Kidney (tissue), 14 donors: ENCODE measurements around the gene PIWIL4. TPM values are rescaled to one million over a fixed set of nuclear protein-coding genes. Genes with fewer than 3 reads are reported as not detected.
A peak's percentile ranks its signal among the peaks of the same experiment; 100 is the strongest.

Experiments used
- DNase-seq, 5 donors: peaks; one replicate each; pipeline ENCODE4 v3.0.0-alpha.2; 2013 to 2020
- FAIRE-seq: peaks from 2 replicates; lab custom pipeline; 2012; peaks lifted over from hg19 to GRCh38; lab: Jason Lieb, UNC
- H3K27ac ChIP-seq, 2 donors: one replicate each; pipeline ENCODE4 v1.7.0; 2013; ENCODE audit warnings: low read depth in 2 of 2, low read length in 2 of 2, inconsistent platforms in 1 of 2
- H3K27me3 ChIP-seq: one replicate; pipeline ENCODE4 v1.7.1; 2013; ENCODE audit warnings: low read length, inconsistent platforms; ENCODE audit not compliant: control insufficient read depth, insufficient read depth
- H3K36me3 ChIP-seq, 3 donors: one replicate each; pipeline versions ENCODE4 v1.7.0 to v1.7.1; 2013; ENCODE audit warnings: low read length in 3 of 3, control low read depth in 1 of 3, inconsistent platforms in 1 of 3; ENCODE audit not compliant: insufficient read depth in 3 of 3, control insufficient read depth in 2 of 3
- H3K4me1 ChIP-seq, 3 donors: one replicate each; pipeline versions ENCODE4 v1.7.0 to v1.7.1; 2013; ENCODE audit warnings: low read length in 3 of 3, inconsistent platforms in 1 of 3, low read depth in 1 of 3; ENCODE audit not compliant: control insufficient read depth in 2 of 3, insufficient read depth in 2 of 3
- H3K4me3 ChIP-seq, 3 donors: one replicate each; pipeline versions ENCODE4 v1.7.0 to v1.8.1; 2013; ENCODE audit warnings: low read length in 3 of 3, control low read depth in 1 of 3, inconsistent platforms in 1 of 3
- H3K9ac ChIP-seq, 3 donors: one replicate each; pipeline versions ENCODE4 v1.7.0 to v1.7.1; 2013; ENCODE audit warnings: low read length in 3 of 3, control low read depth in 1 of 3, inconsistent platforms in 1 of 3
- H3K9me3 ChIP-seq, 3 donors: one replicate each; pipeline versions ENCODE4 v1.7.0 to v1.7.1; 2013; ENCODE audit warnings: low read length in 3 of 3, control low read depth in 1 of 3, inconsistent platforms in 1 of 3; ENCODE audit not compliant: control insufficient read depth in 2 of 3, insufficient read depth in 1 of 3
- intact Hi-C: fragments of 100-400 bp; cut with DNase I; formaldehyde crosslinking; loops from one replicate; pipeline ENCODE4 v1.11.1; 2022
- polyA plus RNA-seq: library from polyadenylated mRNA; stranded (reverse); fragments of 350-450 nt; fragmentation: Illumina TruSeq; extraction: RNeasy Lipid Tissue Mini Kit (QIAGEN cat#74804); gene quantifications from one replicate; pipeline ENCODE4 v1.2.3, GENCODE V29; 2014; ENCODE audit warnings: low read depth, low replicate concordance; ENCODE audit not compliant: insufficient read depth
- total RNA-seq: library from RNA; stranded (reverse); fragmentation: NEBNext Ultra II Directional; extraction: Animal tissue kit (Norgen Biotek cat#: 25700); gene quantifications from one replicate; pipeline ENCODE4 v1.2.1, GENCODE V29; 2021
- TF ChIP-seq, protein P1 (sequence below): IDR thresholded peaks from 3 replicates; pipeline ENCODE4 v1.5.1; 2012; ENCODE audit warnings: mild to moderate bottlenecking, moderate library complexity, borderline replicate concordance; ENCODE audit not compliant: insufficient read depth; ENCODE audit errors: extremely low read depth
- donor health status: control.
- donor health status: control.
- donor health status: control.
- donor health status: control.
- donor health status: control.
- donor health status: DM: yes; HTN: yes; CAD: no.
- donor health status: Normal renal cell carcinoma (clear cell type).

The PIWIL4 gene
- total and polyA plus RNA-seq, 2 donors from 2014 or later, result 2.6 to 6.0 TPM

GRCh38 chr11:94649254-94649653 lies 82.1 kb downstream of the PIWIL4 start:
- FAIRE-seq (no peak), DNase-seq (no peak)
- TF ChIP-seq, protein P1, sequence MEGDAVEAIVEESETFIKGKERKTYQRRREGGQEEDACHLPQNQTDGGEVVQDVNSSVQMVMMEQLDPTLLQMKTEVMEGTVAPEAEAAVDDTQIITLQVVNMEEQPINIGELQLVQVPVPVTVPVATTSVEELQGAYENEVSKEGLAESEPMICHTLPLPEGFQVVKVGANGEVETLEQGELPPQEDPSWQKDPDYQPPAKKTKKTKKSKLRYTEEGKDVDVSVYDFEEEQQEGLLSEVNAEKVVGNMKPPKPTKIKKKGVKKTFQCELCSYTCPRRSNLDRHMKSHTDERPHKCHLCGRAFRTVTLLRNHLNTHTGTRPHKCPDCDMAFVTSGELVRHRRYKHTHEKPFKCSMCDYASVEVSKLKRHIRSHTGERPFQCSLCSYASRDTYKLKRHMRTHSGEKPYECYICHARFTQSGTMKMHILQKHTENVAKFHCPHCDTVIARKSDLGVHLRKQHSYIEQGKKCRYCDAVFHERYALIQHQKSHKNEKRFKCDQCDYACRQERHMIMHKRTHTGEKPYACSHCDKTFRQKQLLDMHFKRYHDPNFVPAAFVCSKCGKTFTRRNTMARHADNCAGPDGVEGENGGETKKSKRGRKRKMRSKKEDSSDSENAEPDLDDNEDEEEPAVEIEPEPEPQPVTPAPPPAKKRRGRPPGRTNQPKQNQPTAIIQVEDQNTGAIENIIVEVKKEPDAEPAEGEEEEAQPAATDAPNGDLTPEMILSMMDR, result no peak
- H3K9ac ChIP-seq, result no peak overlapping the region
- no peak overlapping the region for H3K27ac ChIP-seq
- no peaks in the 10 kb centered on the region for H3K27me3 ChIP-seq
- H3K4me1 ChIP-seq, result no peaks in the 10 kb centered on the region
- H3K36me3 ChIP-seq, result no peaks in the 10 kb centered on the region
- no peaks in the 10 kb centered on the region for H3K9me3 ChIP-seq
- intact Hi-C loops, result no loop called here
- H3K4me3 ChIP-seq, result no peak overlapping the region

DNA sequence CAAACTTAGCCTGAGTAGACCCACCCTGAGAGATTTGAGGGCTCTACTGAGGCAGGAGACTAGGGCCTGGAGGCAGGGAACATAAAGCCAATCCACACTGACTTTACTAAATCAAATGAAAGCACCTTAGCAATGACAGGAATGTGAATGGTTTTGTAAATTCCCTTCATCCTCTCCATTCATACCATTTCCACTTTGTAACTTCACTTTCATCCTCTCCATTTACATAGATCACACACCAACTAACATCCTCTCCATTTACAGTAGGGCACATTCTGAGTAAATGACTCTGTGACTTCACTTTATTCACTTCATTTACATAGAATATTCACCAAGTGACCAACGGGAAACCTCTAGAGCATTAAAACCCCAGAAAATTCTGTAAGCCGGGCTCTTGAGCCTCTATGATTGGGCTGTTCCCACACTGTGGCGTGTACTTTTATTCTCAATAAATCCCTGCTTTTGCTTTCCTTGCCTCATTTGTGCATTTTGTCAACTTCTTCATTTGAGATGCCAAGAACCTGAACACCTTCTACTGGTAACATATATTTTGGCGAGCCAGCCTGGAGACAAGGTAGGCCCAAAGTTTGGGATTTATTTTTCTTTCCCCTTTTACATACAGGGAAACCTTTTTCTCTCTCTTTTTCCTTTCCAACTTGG lies 82.9 kb downstream of the PIWIL4 start:
- Histone ChIP-seq H3K9ac (no peak overlapping the region), H3K4me3 (no peak overlapping the region), H3K4me1 (peaks cover 0 to 4% (median 0%) of the 10 kb centered on the region in 3 donors), H3K27ac (no peak overlapping the region), H3K9me3 (no peaks in the 10 kb centered on the region), H3K27me3 (no peaks in the 10 kb centered on the region), H3K36me3 (no peaks in the 10 kb centered on the region)
- TF ChIP-seq, protein P1, result no peak
- FAIRE-seq (no peak), DNase-seq (no peak)
- intact Hi-C loops, result no loop called here

- DNase-seq, result peak in 2 of 5 donors; percentile 66 to 93
- intact Hi-C loops, result no loop called here
- Histone ChIP-seq H3K36me3 (no peaks in the 10 kb centered on the region), H3K4me3 (no peak overlapping the region), H3K27ac (no peak overlapping the region), H3K4me1 (peaks cover 0 to 9% (median 0%) of the 10 kb centered on the region in 3 donors), H3K27me3 (no peaks in the 10 kb centered on the region), H3K9me3 (no peaks in the 10 kb centered on the region), H3K9ac (no peak overlapping the region)
- FAIRE-seq, result no peak
- TF ChIP-seq, protein P1, result no peak
These were observed 83.6 kb downstream of the PIWIL4 start for GRCh38 chr11:94650756-94651155.

GRCh38 chr11:94652735-94653284 lies 85.6 kb downstream of the PIWIL4 start:
- no peak for FAIRE-seq
- H3K9ac ChIP-seq, result no peak overlapping the region

More at GRCh38 chr11:94652735-94653284, 85.6 kb downstream of the PIWIL4 start:
- no peak for DNase-seq
- H3K4me3 ChIP-seq, result no peak overlapping the region
- no peaks in the 10 kb centered on the region for H3K36me3 ChIP-seq
- H3K27me3 ChIP-seq, result no peaks in the 10 kb centered on the region
- TF ChIP-seq, protein P1, result no peak
- no peak overlapping the region for H3K27ac ChIP-seq
- peaks cover 0 to 13% (median 4%) of the 10 kb centered on the region in 3 donors for H3K4me1 ChIP-seq
- no peaks in the 10 kb centered on the region for H3K9me3 ChIP-seq
- intact Hi-C loops, result no loop called here
